ENCODE results near the gene GPX8.

GPX8 gene

DNA sequence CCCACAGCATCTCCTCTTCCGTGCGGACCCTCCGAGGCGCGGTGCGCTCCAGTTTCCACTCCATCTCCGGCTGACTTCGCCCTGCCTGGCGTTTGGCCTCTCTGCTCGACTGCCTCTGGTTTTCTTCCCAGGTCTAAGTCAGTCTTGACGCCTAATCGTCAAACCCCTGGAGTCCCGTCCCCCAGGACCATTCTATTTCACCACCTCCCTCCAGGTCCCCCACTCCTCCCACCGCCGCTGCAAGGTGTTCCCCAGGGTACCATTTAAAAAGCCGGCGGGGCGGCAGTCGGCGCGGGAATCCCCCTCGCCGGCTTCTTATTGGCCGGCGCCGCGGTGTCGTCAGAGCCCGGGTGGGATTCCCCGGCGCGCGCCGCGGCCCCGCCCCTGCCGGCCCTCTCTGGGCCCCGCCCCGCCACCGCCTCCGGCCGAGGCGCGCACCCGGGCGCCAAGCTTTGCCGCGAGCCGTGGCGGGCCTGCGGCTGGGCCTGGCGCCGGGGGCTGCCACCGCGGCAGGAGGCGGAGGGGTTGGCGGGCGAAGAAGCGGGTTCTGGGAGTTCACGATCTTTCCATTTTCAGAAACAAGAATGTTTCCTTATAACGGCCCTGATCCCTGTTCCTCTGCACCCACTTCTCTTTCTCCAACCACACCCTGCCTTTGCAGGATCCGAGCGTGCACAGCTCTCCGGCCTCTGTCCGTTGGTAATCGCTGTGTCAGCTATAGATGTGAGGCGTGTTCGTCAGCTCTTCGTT is 13.1 kb downstream of the GPX8 start, which contains the start of gene CDC20B:
Gene CDC20B, minus strand, starts transcription at position 241 of the 750 bp plus-strand sequence. Its CDS starts 177 bp downstream, at position 64.
- Histone ChIP-seq H3K9me3 (ENCODE audit: control insufficient read depth, low read length) (no peaks in the 10 kb centered on the region), H3K4me1 (ENCODE audit: control insufficient read depth, insufficient read depth, low read length, poor library complexity, severe bottlenecking) (peaks cover 6% of the 10 kb centered on the region), H3K27ac (ENCODE audit: low read depth, low read length, severe bottlenecking) (no peak within 1 kb of the TSS), H3K4me3 (ENCODE audit: extremely low read depth, insufficient read depth, low read length, poor library complexity, severe bottlenecking) (peak within 1 kb of the TSS; percentile 32), H3K36me3 (ENCODE audit: control insufficient read depth, insufficient read depth, low read length) (no peaks in the 10 kb centered on the region)
- WGBS, 2 experiments (ENCODE audit: insufficient coverage in 2 of 2), result 0 to 1% methylated on average over 33 to 57 of the region's 69 CpGs

DNA sequence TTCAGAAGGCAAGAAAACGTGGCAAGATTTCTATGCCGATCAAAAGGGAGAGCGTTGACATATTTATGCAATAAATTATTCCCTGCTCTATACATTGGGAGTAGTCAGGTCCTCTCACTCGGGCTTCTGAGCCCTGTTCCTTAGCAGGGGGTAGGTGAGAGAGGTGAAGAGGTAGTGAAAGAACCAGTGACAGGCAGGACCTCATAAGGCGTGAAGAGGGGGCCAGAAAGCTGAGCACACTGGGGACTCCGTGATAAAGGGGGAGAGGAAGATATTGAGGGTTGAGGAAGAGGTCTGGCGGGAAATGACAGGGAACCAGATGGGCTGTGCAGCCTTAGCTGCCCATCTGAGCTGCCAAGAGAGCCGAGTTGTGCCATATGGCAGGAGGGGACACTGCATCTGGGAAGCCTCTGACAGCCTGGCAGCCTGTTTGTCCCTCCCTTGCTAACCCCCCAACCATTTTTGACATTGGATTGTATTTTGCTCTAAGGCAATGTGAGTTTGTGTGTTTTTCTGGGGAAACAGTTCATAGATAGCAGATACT is 13.8 kb downstream of the GPX8 start:
- peak overlapping the region; percentile 32 for H3K4me3 ChIP-seq (ENCODE audit: extremely low read depth, insufficient read depth, low read length, poor library complexity, severe bottlenecking)
- WGBS, 2 experiments (ENCODE audit: insufficient coverage in 2 of 2), result 0 to 1% methylated on average over 2 to 5 of the region's 8 CpGs

GRCh38 chr5:55175781-55176175 is 15.8 kb downstream of the GPX8 start:
- WGBS, 2 experiments (ENCODE audit: insufficient coverage in 2 of 2), result 3 to 11% methylated on average over 4 to 5 of the region's 7 CpGs
- no peaks in the 10 kb centered on the region for H3K36me3 ChIP-seq (ENCODE audit: control insufficient read depth, insufficient read depth, low read length)
- H3K4me1 ChIP-seq (ENCODE audit: control insufficient read depth, insufficient read depth, low read length, poor library complexity, severe bottlenecking), result peaks cover 6% of the 10 kb centered on the region
- no peak overlapping the region for H3K4me3 ChIP-seq (ENCODE audit: extremely low read depth, insufficient read depth, low read length, poor library complexity, severe bottlenecking)
- no peaks in the 10 kb centered on the region for H3K9me3 ChIP-seq (ENCODE audit: control insufficient read depth, low read length)
- H3K27ac ChIP-seq (ENCODE audit: low read depth, low read length, severe bottlenecking), result no peak overlapping the region

More for the DNA sequence above, 13.8 kb downstream of the GPX8 start:
- H3K9me3 ChIP-seq (ENCODE audit: control insufficient read depth, low read length), result no peaks in the 10 kb centered on the region
- H3K27ac ChIP-seq (ENCODE audit: low read depth, low read length, severe bottlenecking), result no peak overlapping the region
- H3K4me1 ChIP-seq (ENCODE audit: control insufficient read depth, insufficient read depth, low read length, poor library complexity, severe bottlenecking), result peaks cover 6% of the 10 kb centered on the region
- no peaks in the 10 kb centered on the region for H3K36me3 ChIP-seq (ENCODE audit: control insufficient read depth, insufficient read depth, low read length)

DNA sequence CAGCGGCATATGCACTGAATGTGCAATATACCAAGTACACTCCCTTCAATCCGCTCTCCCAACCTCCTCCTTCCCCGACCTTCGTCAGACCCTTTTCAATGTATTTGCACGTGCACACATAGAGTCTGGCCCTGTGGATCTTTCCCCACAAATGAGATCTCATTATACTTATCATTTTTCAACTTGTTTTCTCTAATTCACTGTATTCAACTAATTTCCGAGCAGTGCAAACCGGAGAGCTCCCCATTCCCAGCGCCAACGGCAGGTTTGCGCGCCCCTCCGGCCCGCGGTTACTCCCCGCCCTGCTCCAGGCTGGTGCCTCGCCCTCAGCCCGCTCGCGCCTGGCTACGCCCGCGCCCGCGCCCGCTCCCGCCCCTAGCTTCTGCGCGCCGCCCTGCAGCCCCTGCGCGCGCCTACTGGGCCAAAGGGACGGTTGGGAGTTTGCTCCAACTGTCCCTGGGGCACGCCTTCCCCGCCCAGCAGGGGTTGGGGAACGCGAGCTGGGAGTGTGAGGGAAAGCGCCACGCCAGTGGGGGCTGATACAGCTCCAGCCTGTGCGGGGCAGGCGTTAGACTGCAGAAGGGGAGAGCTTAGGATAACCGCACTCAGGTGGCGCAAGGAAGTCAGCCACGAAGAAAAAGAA is 16.3 kb downstream of the GPX8 start:
- Histone ChIP-seq H3K9me3 (ENCODE audit: control insufficient read depth, low read length) (no peaks in the 10 kb centered on the region), H3K36me3 (ENCODE audit: control insufficient read depth, insufficient read depth, low read length) (no peaks in the 10 kb centered on the region), H3K4me1 (ENCODE audit: control insufficient read depth, insufficient read depth, low read length, poor library complexity, severe bottlenecking) (peaks cover 6% of the 10 kb centered on the region), H3K4me3 (ENCODE audit: extremely low read depth, insufficient read depth, low read length, poor library complexity, severe bottlenecking) (peak overlapping the region; percentile 16), H3K27ac (ENCODE audit: low read depth, low read length, severe bottlenecking) (no peak overlapping the region)
- 1% methylated on average over 28 to 41 of the region's 44 CpGs for WGBS, 2 experiments (ENCODE audit: insufficient coverage in 2 of 2)

GRCh38 chr5:55177078-55177477 is 17.1 kb downstream of the GPX8 start:
- no CpG with 5 or more reads among the region's 2 CpGs for WGBS, 2 experiments (ENCODE audit: insufficient coverage in 2 of 2)
- no peaks in the 10 kb centered on the region for H3K9me3 ChIP-seq (ENCODE audit: control insufficient read depth, low read length)
- H3K4me1 ChIP-seq (ENCODE audit: control insufficient read depth, insufficient read depth, low read length, poor library complexity, severe bottlenecking), result peaks cover 6% of the 10 kb centered on the region
- no peaks in the 10 kb centered on the region for H3K36me3 ChIP-seq (ENCODE audit: control insufficient read depth, insufficient read depth, low read length)
- no peak overlapping the region for H3K4me3 ChIP-seq (ENCODE audit: extremely low read depth, insufficient read depth, low read length, poor library complexity, severe bottlenecking)
- H3K27ac ChIP-seq (ENCODE audit: low read depth, low read length, severe bottlenecking), result no peak overlapping the region

DNA sequence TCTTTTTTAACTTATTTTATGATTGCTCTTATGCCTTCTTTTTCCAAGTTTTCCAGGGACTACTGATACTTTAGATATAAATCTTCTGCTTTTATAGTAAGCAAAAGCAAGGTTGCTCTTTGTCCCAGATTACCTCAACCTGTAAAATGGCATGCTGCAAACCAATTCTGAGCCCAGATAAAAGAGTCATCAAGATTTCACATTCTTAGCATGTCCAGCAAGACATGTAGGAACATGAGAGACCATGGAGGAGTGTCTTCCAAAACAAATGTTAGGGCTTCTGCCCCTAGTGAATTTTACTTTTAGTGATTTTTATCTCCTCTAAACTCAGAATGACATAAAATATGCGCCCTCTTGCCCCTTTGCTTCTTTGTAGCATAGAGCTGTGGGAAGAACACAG is 20.0 kb downstream of the GPX8 start:
- 50% methylated on average over 1 of the region's 1 CpG; no CpG with 5 or more reads in 1 of the 2 experiments for WGBS, 2 experiments (ENCODE audit: insufficient coverage in 2 of 2)
- Histone ChIP-seq H3K9me3 (ENCODE audit: control insufficient read depth, low read length) (no peaks in the 10 kb centered on the region), H3K4me3 (ENCODE audit: extremely low read depth, insufficient read depth, low read length, poor library complexity, severe bottlenecking) (no peak overlapping the region), H3K27ac (ENCODE audit: low read depth, low read length, severe bottlenecking) (no peak overlapping the region), H3K36me3 (ENCODE audit: control insufficient read depth, insufficient read depth, low read length) (no peaks in the 10 kb centered on the region), H3K4me1 (ENCODE audit: control insufficient read depth, insufficient read depth, low read length, poor library complexity, severe bottlenecking) (no peaks in the 10 kb centered on the region)

- 47 to 48% methylated on average over 3 to 4 of the region's 4 CpGs for WGBS, 2 experiments (ENCODE audit: insufficient coverage in 2 of 2)
- H3K27ac ChIP-seq (ENCODE audit: low read depth, low read length, severe bottlenecking), result no peak overlapping the region
- no peaks in the 10 kb centered on the region for H3K4me1 ChIP-seq (ENCODE audit: control insufficient read depth, insufficient read depth, low read length, poor library complexity, severe bottlenecking)
- H3K4me3 ChIP-seq (ENCODE audit: extremely low read depth, insufficient read depth, low read length, poor library complexity, severe bottlenecking), result no peak overlapping the region
- no peaks in the 10 kb centered on the region for H3K9me3 ChIP-seq (ENCODE audit: control insufficient read depth, low read length)
- no peaks in the 10 kb centered on the region for H3K36me3 ChIP-seq (ENCODE audit: control insufficient read depth, insufficient read depth, low read length)
Measured at GRCh38 chr5:55187370-55187769, 27.4 kb downstream of the GPX8 start.

DNA sequence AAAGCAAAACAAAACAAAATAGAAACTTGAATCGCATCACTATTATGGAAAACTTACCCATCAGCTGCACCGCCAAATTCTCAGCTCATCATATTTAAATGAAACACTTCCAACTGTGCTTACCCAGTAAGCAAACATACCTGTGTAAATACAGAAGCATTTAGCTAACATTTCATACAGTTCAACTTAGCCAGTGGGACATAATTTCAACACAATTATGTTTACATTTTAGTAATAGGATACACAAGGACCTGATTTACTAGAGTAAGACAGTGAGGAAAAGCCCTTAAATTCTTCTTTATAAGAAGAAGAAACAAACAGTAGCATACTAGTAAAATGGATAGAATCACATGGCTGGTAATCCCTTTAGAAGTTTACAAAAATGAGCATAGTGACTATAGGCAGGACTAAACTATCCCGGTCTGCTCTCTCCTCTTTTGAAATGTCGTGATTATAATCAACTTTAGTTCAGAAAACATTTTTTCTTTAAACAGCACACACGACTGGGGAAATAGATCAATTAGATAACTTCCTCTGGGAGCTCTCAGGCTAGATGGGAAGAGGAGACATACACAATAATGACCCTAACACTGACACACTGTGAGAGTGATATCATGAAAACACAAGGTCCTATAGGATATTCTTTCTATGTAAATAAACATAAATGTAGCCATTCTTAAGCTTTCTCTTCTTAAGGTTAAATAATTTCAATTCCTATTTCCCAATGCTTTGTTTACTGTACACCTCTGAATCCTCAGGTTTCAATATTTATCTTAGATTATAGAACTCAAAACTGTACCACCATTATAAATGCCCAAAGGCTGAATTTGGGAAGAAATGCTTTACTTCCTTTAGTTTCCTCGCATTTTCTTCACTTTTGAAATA is 28.9 kb downstream of the GPX8 start:
- Histone ChIP-seq H3K36me3 (ENCODE audit: control insufficient read depth, insufficient read depth, low read length) (no peaks in the 10 kb centered on the region), H3K4me3 (ENCODE audit: extremely low read depth, insufficient read depth, low read length, poor library complexity, severe bottlenecking) (no peak overlapping the region), H3K27ac (ENCODE audit: low read depth, low read length, severe bottlenecking) (no peak overlapping the region), H3K4me1 (ENCODE audit: control insufficient read depth, insufficient read depth, low read length, poor library complexity, severe bottlenecking) (no peaks in the 10 kb centered on the region), H3K9me3 (ENCODE audit: control insufficient read depth, low read length) (no peaks in the 10 kb centered on the region)
- WGBS, 2 experiments (ENCODE audit: insufficient coverage in 2 of 2), result 77 to 95% methylated on average over 2 to 5 of the region's 6 CpGs

GRCh38 chr5:55191165-55191564 is 31.2 kb downstream of the GPX8 start:
- Histone ChIP-seq H3K4me1 (ENCODE audit: control insufficient read depth, insufficient read depth, low read length, poor library complexity, severe bottlenecking) (no peaks in the 10 kb centered on the region), H3K36me3 (ENCODE audit: control insufficient read depth, insufficient read depth, low read length) (no peaks in the 10 kb centered on the region), H3K9me3 (ENCODE audit: control insufficient read depth, low read length) (no peaks in the 10 kb centered on the region), H3K4me3 (ENCODE audit: extremely low read depth, insufficient read depth, low read length, poor library complexity, severe bottlenecking) (no peak overlapping the region), H3K27ac (ENCODE audit: low read depth, low read length, severe bottlenecking) (no peak overlapping the region)
- WGBS, 2 experiments (ENCODE audit: insufficient coverage in 2 of 2), result no CpG with 5 or more reads among the region's 2 CpGs

- no peak overlapping the region for H3K4me3 ChIP-seq (ENCODE audit: extremely low read depth, insufficient read depth, low read length, poor library complexity, severe bottlenecking)
- no peaks in the 10 kb centered on the region for H3K9me3 ChIP-seq (ENCODE audit: control insufficient read depth, low read length)
- H3K4me1 ChIP-seq (ENCODE audit: control insufficient read depth, insufficient read depth, low read length, poor library complexity, severe bottlenecking), result no peaks in the 10 kb centered on the region
- 89% methylated on average over 2 of the region's 2 CpGs; no CpG with 5 or more reads in 1 of the 2 experiments for WGBS, 2 experiments (ENCODE audit: insufficient coverage in 2 of 2)
- H3K27ac ChIP-seq (ENCODE audit: low read depth, low read length, severe bottlenecking), result no peak overlapping the region
- H3K36me3 ChIP-seq (ENCODE audit: control insufficient read depth, insufficient read depth, low read length), result no peaks in the 10 kb centered on the region
Measured at GRCh38 chr5:55205001-55205400, 45.0 kb downstream of the GPX8 start.
